ENCODE data around the gene INSR. TPM values are rescaled to one million over a fixed set of nuclear protein-coding genes. Genes with fewer than 3 reads are reported as not detected.

INSR gene
- total and polyA plus RNA-seq, 2 of the 8 experiments (the other 6 are each of a cell fraction or from before 2014, with no cell fraction given), result 13.1 to 48.7 TPM

DNA sequence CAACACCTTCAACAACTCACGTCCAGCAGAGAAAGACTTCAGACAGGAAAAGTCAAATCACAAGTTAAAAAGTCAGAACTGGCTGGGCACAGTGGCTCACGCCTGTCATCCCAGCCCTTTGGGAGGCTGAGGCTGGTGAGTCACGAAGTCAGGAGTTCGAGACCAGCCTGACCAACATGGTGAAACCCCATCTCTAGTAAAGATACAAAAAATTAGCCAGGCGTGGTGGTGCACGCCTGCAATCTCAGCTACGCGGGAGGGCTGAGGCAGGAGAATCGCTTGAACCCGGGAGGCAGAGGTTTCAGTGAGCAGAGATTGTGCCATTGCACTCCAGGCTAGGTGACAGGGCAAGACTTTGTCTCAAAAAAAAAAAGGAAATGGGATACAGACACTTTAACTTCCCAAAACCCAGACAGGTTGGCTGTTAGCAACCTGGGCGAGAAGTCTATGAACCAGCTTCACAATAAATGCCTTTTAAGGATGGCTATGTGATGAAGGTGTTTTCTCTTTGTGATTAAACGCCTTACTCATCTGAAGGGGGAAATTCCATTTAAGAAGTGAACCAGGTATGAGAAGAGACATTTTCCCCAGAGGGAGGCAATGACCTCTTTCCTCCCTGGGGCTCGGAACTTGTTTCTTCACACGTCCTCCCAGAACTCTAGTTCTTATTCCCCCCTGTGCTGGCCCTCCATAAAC lies 80.4 kb downstream of the INSR start:
- CTCF ChIA-PET (ENCODE audit: partially characterized antibody), result no interaction called here
- no peak overlapping the region for H3K4ac ChIP-seq (replicated peaks; ENCODE audit: insufficient read length, low read depth, low read length)
- H2BK20ac ChIP-seq (ENCODE audit: low read length), result no peak overlapping the region
- H3K79me1 ChIP-seq (ENCODE audit: low read depth, low read length), result peaks cover 1% of the 10 kb centered on the region; the same call in 1 of the 2 replicates
- peaks cover 0 to 14% of the 10 kb centered on the region in 2 experiments; a peak in 1 of 4 replicates for H3K79me2 ChIP-seq (ENCODE audit: control insufficient read depth in 1 of 2, insufficient read depth in 2 of 2, low read length in 2 of 2)
- DNase-seq (ENCODE audit: low read depth in 1 of 2, low spot score in 2 of 2) (no peak), FAIRE-seq (no peak)
- H3K56ac ChIP-seq (replicated peaks; ENCODE audit: insufficient read length, low read depth, low read length), result no peak overlapping the region
- H3K27me3 ChIP-seq (replicated peaks in 1 of 4; ENCODE audit: control insufficient read depth in 3 of 4, extremely low read depth in 1 of 4, insufficient read depth in 3 of 4, low read length in 3 of 4), result no peaks in the 10 kb centered on the region
- H4K5ac ChIP-seq (ENCODE audit: insufficient read length, low read depth, low read length), result no peak overlapping the region
- peak overlapping the region; percentile 36 to 40; a peak in 3 of 4 replicates for H3K4me2 ChIP-seq (ENCODE audit: insufficient read depth in 1 of 2, low read depth in 2 of 2, low read length in 2 of 2)
- TF ChIP-seq, protein P1, sequence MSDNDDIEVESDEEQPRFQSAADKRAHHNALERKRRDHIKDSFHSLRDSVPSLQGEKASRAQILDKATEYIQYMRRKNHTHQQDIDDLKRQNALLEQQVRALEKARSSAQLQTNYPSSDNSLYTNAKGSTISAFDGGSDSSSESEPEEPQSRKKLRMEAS (IDR thresholded peaks at IDR 0.05), result no peak
- no peak for TF ChIP-seq TAF1 (IDR thresholded peaks at IDR 0.05; ENCODE audit: low read depth, low read length)
- H2AK5ac ChIP-seq (ENCODE audit: low read depth, low read length), result no peak overlapping the region
- H2BK12ac ChIP-seq (ENCODE audit: low read depth, low read length), result peak overlapping the region; percentile 50; the same call in 1 of the 2 replicates
- H2BK15ac ChIP-seq (ENCODE audit: low read length), result no peak overlapping the region
- no peak overlapping the region for H2AFZ ChIP-seq (ENCODE audit: low read length)
- H3K18ac ChIP-seq (ENCODE audit: extremely low read depth, low read length), result peak overlapping the region; percentile 48; the same call in 1 of the 2 replicates
- H4K8ac ChIP-seq (ENCODE audit: extremely low read depth, insufficient read depth, low read length), result no peak overlapping the region
- H3K14ac ChIP-seq (ENCODE audit: insufficient read length), result no peak overlapping the region
- peaks cover 1% of the 10 kb centered on the region; the same call in 1 of the 2 replicates for H3K23me2 ChIP-seq (ENCODE audit: low read depth, low read length)
- H3K36me3 ChIP-seq (ENCODE audit: control insufficient read depth in 2 of 4, insufficient read depth in 4 of 4, low read length in 3 of 4), result no peaks in the 10 kb centered on the region; a peak in 1 of 8 replicates
- H2BK120ac ChIP-seq (replicated peaks; ENCODE audit: low read depth, low read length), result peak overlapping the region; percentile 73
- no peak overlapping the region for H4K91ac ChIP-seq (replicated peaks; ENCODE audit: insufficient read length, low read length)
- H3K4me3 ChIP-seq (ENCODE audit: extremely low read depth in 1 of 4, insufficient read depth in 2 of 4, low read depth in 3 of 4, low read length in 4 of 4), result no peak overlapping the region
- 0 out of 2 replicates have a peak overlapping the region, but pooled peaks have one; percentile 2 for H3K27ac ChIP-seq (ENCODE audit: low read depth, low read length)
- no peaks in the 10 kb centered on the region for H3K9me3 ChIP-seq (ENCODE audit: insufficient read depth in 2 of 2, low read depth in 1 of 2, low read length in 1 of 2)
- POLR2A ChIA-PET (ENCODE audit: partially characterized antibody), result no interaction called here
- H3K9ac ChIP-seq (replicated peaks in 1 of 4; ENCODE audit: extremely low read depth in 1 of 4, low read depth in 3 of 4, low read length in 3 of 4), result no peak overlapping the region
- 61% methylated on average over 14 of the region's 14 CpGs; no CpG with 5 or more reads in 1 of the 2 experiments for WGBS, 2 experiments (ENCODE audit: extremely low coverage in 1 of 2, insufficient coverage in 1 of 2, insufficient read length in 1 of 2, insufficient replicate concordance in 2 of 2, low coverage in 1 of 2, low lambda C conversion rate in 2 of 2, missing lambda C conversion rate in 1 of 2)
- peaks cover 4 to 16% (median 9%) of the 10 kb centered on the region in 4 experiments for H3K4me1 ChIP-seq (replicated peaks in 1 of 4; ENCODE audit: control insufficient read depth in 3 of 4, insufficient read depth in 4 of 4, low read length in 3 of 4)
- H2BK5ac ChIP-seq (ENCODE audit: low read depth, low read length), result no peak overlapping the region
- H3K23ac ChIP-seq (ENCODE audit: insufficient read length), result no peak overlapping the region
- H4K20me1 ChIP-seq (replicated peaks in 1 of 2; ENCODE audit: control insufficient read depth in 1 of 2, insufficient read depth in 2 of 2, low read length in 2 of 2), result peaks cover 0 to 1% of the 10 kb centered on the region in 2 experiments

Data from H1 (cell line).